SH-SY5Y (cell line): ENCODE data around the gene MYLK.

Experiments
- GATA2 ChIP-seq: IDR thresholded peaks from 2 replicates; pipeline ENCODE4 v1.6.1; 2011; ENCODE audit warnings: mild to moderate bottlenecking, low read depth, low read length
- GATA3 ChIP-seq: IDR thresholded peaks from 2 replicates; pipeline ENCODE4 v1.6.1; 2011; ENCODE audit warnings: low read depth, mild to moderate bottlenecking, low read length, moderate library complexity

DNA sequence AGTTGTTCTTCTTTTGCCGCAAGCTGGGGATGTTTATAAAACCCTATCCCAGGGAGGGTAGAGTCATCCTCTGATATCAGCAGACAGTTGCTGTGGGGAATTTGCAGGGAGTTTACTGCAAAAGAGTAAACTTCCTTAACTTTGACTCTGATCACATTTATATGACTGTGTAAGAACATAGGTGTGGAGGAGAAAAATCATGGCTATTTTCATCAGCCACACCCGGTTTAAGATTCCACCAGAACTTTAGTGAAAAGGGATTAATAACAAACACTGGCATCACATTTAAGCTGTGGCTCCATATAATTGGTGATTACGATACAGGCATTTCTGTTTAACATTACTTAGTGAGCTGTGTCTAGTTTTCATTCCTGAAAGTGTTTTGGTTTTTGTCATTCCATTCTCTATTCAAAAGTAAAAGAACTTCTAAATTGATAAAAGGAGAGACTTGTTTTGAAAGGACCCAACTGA lies 143.1 kb downstream of the MYLK start:
- TF ChIP-seq GATA2, result no peak
- TF ChIP-seq GATA3, result no peak
